Measurements from ENCODE around the gene NDRG3. TPM values are rescaled to one million over a fixed set of nuclear protein-coding genes. Genes with fewer than 3 reads are reported as not detected.

Gene NDRG3
- 34.4 TPM for total RNA-seq
- long read RNA-seq, transcript NDRG3-202 (15 exons, 2,917 nt), result minor isoform, 5 of 68 reads
- long read RNA-seq, transcript NDRG3-204 (17 exons, 2,978 nt), result minor isoform, 15 of 68 reads
- long read RNA-seq, transcript NDRG3-201 (16 exons, 2,964 nt), result major isoform, 23 of 68 reads
- long read RNA-seq, partial matches to known transcripts, result 10 of 68 reads
- long read RNA-seq, other reads (novel, unspliced or antisense), result 15 of 68 reads

GRCh38 chr20:36745927-36746659, at the start of gene NDRG3:
TSS of gene NDRG3 (minus strand) at chr20:36746090. CDS start at chr20:36721735, 24,355 bp downstream.
- Histone ChIP-seq H3K36me3 (no peaks in the 10 kb centered on the region), H3K9me3 (replicated peaks) (no peaks in the 10 kb centered on the region), H3K27me3 (ENCODE audit: low read depth) (no peaks in the 10 kb centered on the region), H3K4me3 (peak within 1 kb of the TSS; percentile 93), H3K4me1 (peaks cover 67% of the 10 kb centered on the region), H3K27ac (replicated peaks) (peak within 1 kb of the TSS; percentile 94)
- peak; percentile 23 for TF ChIP-seq CTCF (IDR thresholded peaks at IDR 0.05; ENCODE audit: borderline replicate concordance)
- DNase-seq, result peak; percentile 95
- intact Hi-C loops (cut with micrococcal nuclease), result no loop called here

- H3K4me3 ChIP-seq, result no peak overlapping the region
- intact Hi-C loops (cut with micrococcal nuclease), result no loop called here
- no peak for DNase-seq
- no peak overlapping the region for H3K27ac ChIP-seq (replicated peaks)
- no peaks in the 10 kb centered on the region for H3K9me3 ChIP-seq (replicated peaks)
- H3K4me1 ChIP-seq, result peaks cover 26% of the 10 kb centered on the region
- H3K36me3 ChIP-seq, result peaks cover 93% of the 10 kb centered on the region
- no peak for TF ChIP-seq CTCF (IDR thresholded peaks at IDR 0.05; ENCODE audit: borderline replicate concordance)
- H3K27me3 ChIP-seq (ENCODE audit: low read depth), result no peaks in the 10 kb centered on the region
These were observed 48.2 kb upstream of the NDRG3 start for GRCh38 chr20:36794116-36794474.

- Histone ChIP-seq H3K27ac (replicated peaks) (no peak overlapping the region), H3K27me3 (ENCODE audit: low read depth) (no peaks in the 10 kb centered on the region), H3K4me1 (peaks cover 26% of the 10 kb centered on the region), H3K9me3 (replicated peaks) (no peaks in the 10 kb centered on the region), H3K36me3 (peaks cover 93% of the 10 kb centered on the region), H3K4me3 (no peak overlapping the region)
- TF ChIP-seq CTCF (IDR thresholded peaks at IDR 0.05; ENCODE audit: borderline replicate concordance), result no peak
- intact Hi-C loops (cut with micrococcal nuclease), result no loop called here
- no peak for DNase-seq
These were observed 47.6 kb upstream of the NDRG3 start for GRCh38 chr20:36793294-36794115.

- Histone ChIP-seq H3K9me3 (replicated peaks) (no peaks in the 10 kb centered on the region), H3K4me1 (peaks cover 26% of the 10 kb centered on the region), H3K27me3 (ENCODE audit: low read depth) (no peaks in the 10 kb centered on the region), H3K4me3 (no peak overlapping the region), H3K36me3 (peaks cover 86% of the 10 kb centered on the region), H3K27ac (replicated peaks) (no peak overlapping the region)
- peak; percentile 56 for TF ChIP-seq CTCF (IDR thresholded peaks at IDR 0.05; ENCODE audit: borderline replicate concordance)
- intact Hi-C loops (cut with micrococcal nuclease), result no loop called here
- DNase-seq, result no peak
These were observed 46.5 kb upstream of the NDRG3 start for GRCh38 chr20:36792422-36792821.

GRCh38 chr20:36791862-36792261, 46.0 kb upstream of the NDRG3 start:
- no peaks in the 10 kb centered on the region for H3K9me3 ChIP-seq (replicated peaks)
- H3K27me3 ChIP-seq (ENCODE audit: low read depth), result no peaks in the 10 kb centered on the region
- H3K4me3 ChIP-seq, result no peak overlapping the region
- H3K4me1 ChIP-seq, result peaks cover 26% of the 10 kb centered on the region
- TF ChIP-seq CTCF (IDR thresholded peaks at IDR 0.05; ENCODE audit: borderline replicate concordance), result no peak
- H3K36me3 ChIP-seq, result peaks cover 82% of the 10 kb centered on the region
- intact Hi-C loops (cut with micrococcal nuclease), result no loop called here
- no peak for DNase-seq
- H3K27ac ChIP-seq (replicated peaks), result no peak overlapping the region

All from left ventricle myocardium inferior (tissue), 1 donor.